Right renal pelvis (tissue), 4 donors: ENCODE data around the gene ADAD2. TPM values are rescaled to one million over a fixed set of nuclear protein-coding genes. Genes with fewer than 3 reads are reported as not detected.

ENCODE experiments used
- DNase-seq, 4 donors: peaks; one replicate each; pipeline ENCODE4 v3.0.0-alpha.2; 2013; ENCODE audit warnings: low read depth in 4 of 4, low spot score in 3 of 4, missing footprints in 1 of 4
- polyA plus RNA-seq, 4 donors: library from polyadenylated mRNA; unstranded; fragments of 120-200 nt; gene quantifications; one replicate each; pipeline ENCODE4 v1.2.1, GENCODE V29; 2013; ENCODE audit not compliant: insufficient read length in 4 of 4

Gene ADAD2
- polyA plus RNA-seq, 4 donors: 0.28 to 0.35 TPM; not detected in 2

- DNase-seq: no peak
Measured at GRCh38 chr16:84244728-84245127, 53.8 kb downstream of the ADAD2 start.

- no peak for DNase-seq
Measured at GRCh38 chr16:84245956-84246678, 55.2 kb downstream of the ADAD2 start.

DNA sequence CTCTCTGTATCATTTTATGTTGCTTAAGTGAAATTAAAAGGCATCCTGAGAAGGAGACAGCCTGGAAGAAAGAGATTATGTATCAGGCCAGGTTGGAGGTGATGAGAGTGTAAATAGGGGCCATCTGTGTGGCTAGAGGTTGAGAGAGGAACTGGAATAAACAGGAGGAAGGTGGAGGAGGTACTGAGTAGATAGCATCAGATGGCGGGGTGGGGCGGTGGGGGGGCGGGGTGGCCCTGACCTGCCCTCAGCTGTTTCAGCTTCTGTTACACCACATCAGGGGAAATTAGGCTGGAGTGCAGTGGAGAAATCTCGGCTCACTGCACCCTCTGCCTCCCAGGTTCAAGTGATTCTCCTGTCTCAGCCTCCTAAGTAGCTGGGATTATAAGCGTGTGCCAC, 55.7 kb downstream of the ADAD2 start:
- no peak for DNase-seq

Other genes starting within 250 kb of the ADAD2 start
- under 1 TPM; 0.51 to 0.68 (median 0.59) TPM for gene OSGIN1, start 237.9 kb upstream of the ADAD2 start, polyA plus RNA-seq
- 1 to 10 TPM; 1.9 to 5.1 (median 2.7) TPM for gene NECAB2, start 222.9 kb upstream of the ADAD2 start, polyA plus RNA-seq
- under 1 TPM in 1 of 4 donors, not detected in 3; 0.27 TPM for gene SLC38A8, start 148.4 kb upstream of the ADAD2 start, polyA plus RNA-seq
- 100 to 1,000 TPM; 112 to 115 (median 115) TPM for gene MBTPS1, start 74.2 kb upstream of the ADAD2 start, polyA plus RNA-seq
- 10 to 100 TPM; 38.7 to 53.0 (median 47.2) TPM for gene HSDL1, start 46.0 kb upstream of the ADAD2 start, polyA plus RNA-seq
- 1 to 10 TPM; 3.3 to 4.7 (median 4.4) TPM for gene DNAAF1, start 45.8 kb upstream of the ADAD2 start, polyA plus RNA-seq
- 10 to 100 TPM; 30.7 to 47.6 (median 40.2) TPM for gene TAF1C, start 4.1 kb upstream of the ADAD2 start, polyA plus RNA-seq
- gene KCNG4, start 48.9 kb downstream of the ADAD2 start, polyA plus RNA-seq: under 1 TPM in 1 of 4 donors, not detected in 3; 0.05 TPM
- gene WFDC1, start 103.7 kb downstream of the ADAD2 start, polyA plus RNA-seq: 1 to 10 TPM; 2.8 to 5.0 (median 3.8) TPM
- 1 to 10 TPM in 2 of 4 donors, under 1 TPM in 2; 0.45 to 1.5 (median 0.85) TPM for gene ATP2C2, start 177.4 kb downstream of the ADAD2 start, polyA plus RNA-seq